GM12878 (cell line): ENCODE results near the gene CRMP1. TPM values are rescaled to one million over a fixed set of nuclear protein-coding genes. Genes with fewer than 3 reads are reported as not detected.

Experiments
- ATAC-seq: fragments of 200-7000 bp; cut with Tn5 transposase; 3 replicates; pipeline ENCODE4 v1.9.1; 2020; ENCODE audit warnings: mild to moderate bottlenecking, moderate library complexity
- BruUV-seq: library from RNA; stranded (reverse); fragments of 400-500 nt; replicated peaks from 2 replicates; lab custom pipeline; 2021; lab: Mats Ljungman, UMichigan
- CTCF ChIA-PET: fragments of 300-600 bp; sonication (Branson Sonifier 250); formaldehyde crosslinking; extraction: SDS; loops from one replicate; lab custom pipeline; 2021; ENCODE audit warnings: inconsistent platforms; lab: Yijun Ruan, JAX
- POLR2A ChIA-PET: fragments of 350-600 bp; formaldehyde crosslinking; extraction: SDS; loops from one replicate; lab custom pipeline; 2021; ENCODE audit warnings: inconsistent platforms; lab: Charles Lee
- RAD21 ChIA-PET: fragments of 300-600 bp; sonication (Branson Sonifier 250); formaldehyde crosslinking; loops from one replicate; lab custom pipeline; 2023; ENCODE audit warnings: antibody characterized with exemption; ENCODE audit not compliant: unreplicated experiment; lab: Charles Lee
- SMC1A ChIA-PET: fragments of 300-600 bp; sonication (Branson Sonifier 250); formaldehyde crosslinking; loops from one replicate; lab custom pipeline; 2023; ENCODE audit not compliant: unreplicated experiment, uncharacterized antibody; lab: Charles Lee
- DNase-seq: peaks from one replicate; pipeline ENCODE4 v3.0.0-alpha.2; 2011; ENCODE audit warnings: low read depth, low spot score
- FAIRE-seq: peaks from 3 replicates; lab custom pipeline; 2011; peaks lifted over from hg19 to GRCh38; lab: Jason Lieb, UNC
- H2AFZ ChIP-seq: 2 replicates; pipeline ENCODE4 v1.6.0; 2011; ENCODE audit warnings: low read depth, low read length, control low read depth; ENCODE audit not compliant: control insufficient read depth
- H3K27ac ChIP-seq: 2 replicates; pipeline ENCODE4 v1.5.1; 2011; ENCODE audit warnings: control low read depth; ENCODE audit not compliant: control insufficient read depth, insufficient read depth
- H3K27me3 ChIP-seq, 2 experiments: replicated peaks in 1 of 2; 2 replicates each; pipeline versions ENCODE4 v1.6.0 to v1.6.1; 2011; ENCODE audit warnings: low read length in 1 of 2; ENCODE audit not compliant: control insufficient read depth in 2 of 2, insufficient read depth in 2 of 2
- H3K36me3 ChIP-seq, 2 experiments: 2 replicates each; pipeline ENCODE4 v1.5.1; 2011; ENCODE audit warnings: low read length in 1 of 2; ENCODE audit not compliant: control insufficient read depth in 2 of 2, insufficient read depth in 2 of 2
- H3K4me1 ChIP-seq: 2 replicates; pipeline ENCODE4 v1.6.1; 2011; ENCODE audit warnings: mild to moderate bottlenecking, low read length, moderate library complexity, mixed read lengths; ENCODE audit not compliant: control insufficient read depth, insufficient read depth
- H3K4me2 ChIP-seq: 2 replicates; pipeline ENCODE4 v1.6.0; 2011; ENCODE audit warnings: control low read depth; ENCODE audit not compliant: control insufficient read depth, insufficient read depth
- H3K4me3 ChIP-seq: fragments of 200-600 bp; sonication (generic); 2 replicates; pipeline ENCODE4 v1.5.1; 2016
- H3K79me2 ChIP-seq: 2 replicates; pipeline ENCODE4 v1.6.0; 2011; ENCODE audit warnings: low read length; ENCODE audit not compliant: control insufficient read depth, insufficient read depth
- H3K9ac ChIP-seq: 2 replicates; pipeline ENCODE4 v1.8.0; 2011; ENCODE audit warnings: low read length, control low read depth, mixed read lengths; ENCODE audit not compliant: control insufficient read depth, insufficient read depth
- H3K9me3 ChIP-seq: replicated peaks from 3 replicates; pipeline ENCODE4 v1.5.1; 2011; ENCODE audit warnings: mild to moderate bottlenecking, low read length; ENCODE audit not compliant: control insufficient read depth, insufficient read depth
- H4K20me1 ChIP-seq: 2 replicates; pipeline ENCODE4 v1.6.0; 2011; ENCODE audit not compliant: control insufficient read depth, insufficient read depth
- E2F8 ChIP-seq: fragments of 450-650 bp; IDR thresholded peaks from 2 replicates; pipeline ENCODE4 v1.6.1; 2018; ENCODE audit warnings: mild to moderate bottlenecking, low read depth, moderate library complexity; ENCODE audit not compliant: partially characterized antibody
- GATAD2B ChIP-seq: fragments of 450-650 bp; conservative IDR thresholded peaks from 2 replicates; pipeline ENCODE4 v1.6.1; 2017; ENCODE audit warnings: low read depth, mild to moderate bottlenecking, moderate library complexity
- IRF3 ChIP-seq: fragments of 450-650 bp; IDR thresholded peaks from 2 replicates; pipeline ENCODE4 v1.6.1; 2014; ENCODE audit warnings: mild to moderate bottlenecking
- IRF4 ChIP-seq: IDR thresholded peaks from 2 replicates; pipeline ENCODE4 v1.6.1; 2011; ENCODE audit warnings: low read depth, low read length
- MYC ChIP-seq: IDR thresholded peaks from 2 replicates; pipeline ENCODE4 v1.6.1; 2011; ENCODE audit warnings: mild to moderate bottlenecking, low read length, moderate library complexity, inconsistent platforms; ENCODE audit not compliant: insufficient read depth, insufficient replicate concordance, insufficient read length, severe bottlenecking
- NFXL1 ChIP-seq: fragments of 450-650 bp; IDR thresholded peaks from 2 replicates; pipeline ENCODE4 v1.6.1; 2017; ENCODE audit warnings: antibody characterized with exemption, mild to moderate bottlenecking, borderline replicate concordance
- POLR2AphosphoS5 ChIP-seq: IDR thresholded peaks from 2 replicates; pipeline ENCODE4 v1.6.1; 2011; ENCODE audit warnings: mild to moderate bottlenecking, low read length, inconsistent platforms
- REST ChIP-seq: IDR thresholded peaks from 2 replicates; pipeline ENCODE4 v1.6.1; 2012; ENCODE audit warnings: mild to moderate bottlenecking, low read depth, low read length
- SMAD5 ChIP-seq: IDR thresholded peaks from 2 replicates; pipeline ENCODE4 v1.6.1; 2016; ENCODE audit warnings: antibody characterized with exemption, low read depth
- SMC3 ChIP-seq: IDR thresholded peaks from 2 replicates; pipeline ENCODE4 v1.6.1; 2011; ENCODE audit warnings: low read length, improper control_type of control experiment, borderline replicate concordance
- SUZ12 ChIP-seq: fragments of 200-600 bp; sonication (generic); IDR thresholded peaks from one replicate; pipeline ENCODE4 v1.6.1; 2018; ENCODE audit warnings: antibody characterized with exemption, mild to moderate bottlenecking; ENCODE audit not compliant: unreplicated experiment
- WRNIP1 ChIP-seq: IDR thresholded peaks from 2 replicates; pipeline ENCODE4 v1.6.1; 2011; ENCODE audit warnings: low read depth, low read length, improper control_type of control experiment, borderline replicate concordance
- WGBS: methylation state at CpG from one replicate; pipeline ENCODE4 v1.1.6; 2016; ENCODE audit warnings: low lambda C conversion rate; ENCODE audit not compliant: insufficient replicate concordance, insufficient coverage; ENCODE audit errors: missing lambda C conversion rate; 5-methylcytosine and 5-hydroxymethylcytosine counted together
- in situ Hi-C: fragments of 300-500 bp; cut with MboI; formaldehyde crosslinking; loops from 9 replicates; pipeline ENCODE4 v1.14.3; 2018; ENCODE audit warnings: mixed read lengths
- intact Hi-C: fragments of 100-400 bp; cut with micrococcal nuclease; formaldehyde crosslinking; loops from one replicate; pipeline ENCODE4 v1.14.2; 2022; ENCODE audit not compliant: unreplicated experiment
- polyA plus RNA-seq, 11 experiments: library from polyadenylated mRNA; depleted of rRNA in 4 of 11; unstranded in 6 of 11; stranded (reverse) in 5 of 11; fragments of >200 nt; fragmentation: Nextera tagmentation in 4 of 11; fragmentation: Illumina TruSeq in 1 of 11; extraction: Ambion mirVana in 4 of 11; extraction: Trizol in 1 of 11; gene quantifications; 1 replicate in 1 of 11; 2 replicates in 10 of 11; pipeline versions ENCODE4 v1.2.1 to v1.2.3, GENCODE V29; 2011 to 2016; ENCODE audit warnings: inconsistent platforms in 2 of 11, missing spikeins in 2 of 11, low read depth in 1 of 11
- total RNA-seq, 4 experiments: library from RNA; depleted of rRNA in 3 of 4; stranded (reverse); fragments of >200 nt in 3 of 4; fragmentation: Illumina TruSeq in 1 of 4; extraction: Trizol in 1 of 4; gene quantifications; 2 replicates each; pipeline versions ENCODE4 v1.2.1 to v1.2.3, GENCODE V29; 2013 to 2021
- TF ChIP-seq, protein P1 (sequence below): fragments of 450-650 bp; IDR thresholded peaks from 2 replicates; pipeline ENCODE4 v1.6.1; 2018; ENCODE audit warnings: borderline replicate concordance, mild to moderate bottlenecking; ENCODE audit not compliant: partially characterized antibody

The CRMP1 gene
- total and polyA plus RNA-seq, 10 of the 15 experiments (the other 5 are each of a cell fraction or from before 2014, with no cell fraction given) = 0.03 to 1.4 (median 0.12) TPM; not detected in 2

DNA sequence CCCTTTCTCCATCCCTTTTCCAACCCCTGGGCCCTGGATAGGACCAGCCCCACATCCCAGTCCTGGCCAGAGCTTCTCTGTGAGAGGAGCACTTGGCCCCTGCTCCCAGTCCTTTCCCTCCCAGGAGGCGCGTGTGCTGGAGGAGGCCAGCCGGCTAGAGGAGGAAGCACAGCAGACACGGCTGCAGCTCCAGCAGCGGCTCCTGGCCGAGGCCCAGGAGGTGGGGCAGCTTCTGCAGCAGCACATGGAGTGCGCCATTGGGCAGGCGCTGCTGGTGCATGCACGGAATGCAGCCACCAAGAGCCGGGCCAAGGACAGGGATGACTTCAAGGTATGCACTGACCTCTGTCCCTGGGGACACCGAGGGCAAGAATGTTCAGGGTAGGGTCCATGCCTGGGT lies 94.4 kb downstream of the CRMP1 start (continued):
- TF ChIP-seq SUZ12 = no peak
- TF ChIP-seq WRNIP1 = no peak
- no peak for TF ChIP-seq GATAD2B
- TF ChIP-seq, protein P1, sequence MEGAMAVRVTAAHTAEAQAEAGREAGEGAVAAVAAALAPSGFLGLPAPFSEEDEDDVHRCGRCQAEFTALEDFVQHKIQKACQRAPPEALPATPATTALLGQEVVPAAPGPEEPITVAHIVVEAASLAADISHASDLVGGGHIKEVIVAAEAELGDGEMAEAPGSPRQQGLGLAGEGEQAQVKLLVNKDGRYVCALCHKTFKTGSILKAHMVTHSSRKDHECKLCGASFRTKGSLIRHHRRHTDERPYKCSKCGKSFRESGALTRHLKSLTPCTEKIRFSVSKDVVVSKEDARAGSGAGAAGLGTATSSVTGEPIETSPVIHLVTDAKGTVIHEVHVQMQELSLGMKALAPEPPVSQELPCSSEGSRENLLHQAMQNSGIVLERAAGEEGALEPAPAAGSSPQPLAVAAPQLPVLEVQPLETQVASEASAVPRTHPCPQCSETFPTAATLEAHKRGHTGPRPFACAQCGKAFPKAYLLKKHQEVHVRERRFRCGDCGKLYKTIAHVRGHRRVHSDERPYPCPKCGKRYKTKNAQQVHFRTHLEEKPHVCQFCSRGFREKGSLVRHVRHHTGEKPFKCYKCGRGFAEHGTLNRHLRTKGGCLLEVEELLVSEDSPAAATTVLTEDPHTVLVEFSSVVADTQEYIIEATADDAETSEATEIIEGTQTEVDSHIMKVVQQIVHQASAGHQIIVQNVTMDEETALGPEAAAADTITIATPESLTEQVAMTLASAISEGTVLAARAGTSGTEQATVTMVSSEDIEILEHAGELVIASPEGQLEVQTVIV = no peak
- no peak for TF ChIP-seq SMC3

GRCh38 chr4:5797866-5798265 lies 95.0 kb downstream of the CRMP1 start:
- ChIA-PET POLR2A (no interaction called here), CTCF (no interaction called here), SMC1A (no interaction called here), RAD21 (no interaction called here)
- intact Hi-C loops = no loop called here
- Histone ChIP-seq H4K20me1 (no peaks in the 10 kb centered on the region), H3K27me3 (no peaks in the 10 kb centered on the region), H3K9ac (no peak overlapping the region), H3K27ac (no peak overlapping the region), H3K36me3 (peaks cover 0 to 2% of the 10 kb centered on the region in 2 experiments; a peak in 3 of 4 replicates), H3K79me2 (no peaks in the 10 kb centered on the region), H3K9me3 (no peaks in the 10 kb centered on the region), H3K4me1 (no peaks in the 10 kb centered on the region), H2AFZ (no peak overlapping the region), H3K4me3 (no peak overlapping the region), H3K4me2 (no peak overlapping the region)
- in situ Hi-C loops = loop anchor here (10.0 kb wide), 1 partner anchor 403 kb away; no protein-coding TSS in a partner anchor
- WGBS = 50% methylated on average over 6 of the region's 6 CpGs
- no peak for ATAC-seq
- no peak for FAIRE-seq
- BruUV-seq = no TSS peak
- no peak for DNase-seq
- no peak for TF ChIP-seq IRF4
- no peak for TF ChIP-seq NFXL1
- no peak for TF ChIP-seq SMAD5
- TF ChIP-seq E2F8 = no peak
- TF ChIP-seq POLR2AphosphoS5 = no peak
- no peak for TF ChIP-seq MYC
- no peak for TF ChIP-seq IRF3
- TF ChIP-seq REST = no peak
- TF ChIP-seq GATAD2B = no peak
